GM12801 (cell line): ENCODE data around the gene TJP2.

Experiments used
- TF ChIP-seq, protein P1 (sequence below): IDR thresholded peaks from one replicate; pipeline ENCODE4 v1.5.1; 2011; ENCODE audit warnings: control low read depth; ENCODE audit not compliant: insufficient read length; ENCODE audit errors: extremely low read depth

TJP2 gene

DNA sequence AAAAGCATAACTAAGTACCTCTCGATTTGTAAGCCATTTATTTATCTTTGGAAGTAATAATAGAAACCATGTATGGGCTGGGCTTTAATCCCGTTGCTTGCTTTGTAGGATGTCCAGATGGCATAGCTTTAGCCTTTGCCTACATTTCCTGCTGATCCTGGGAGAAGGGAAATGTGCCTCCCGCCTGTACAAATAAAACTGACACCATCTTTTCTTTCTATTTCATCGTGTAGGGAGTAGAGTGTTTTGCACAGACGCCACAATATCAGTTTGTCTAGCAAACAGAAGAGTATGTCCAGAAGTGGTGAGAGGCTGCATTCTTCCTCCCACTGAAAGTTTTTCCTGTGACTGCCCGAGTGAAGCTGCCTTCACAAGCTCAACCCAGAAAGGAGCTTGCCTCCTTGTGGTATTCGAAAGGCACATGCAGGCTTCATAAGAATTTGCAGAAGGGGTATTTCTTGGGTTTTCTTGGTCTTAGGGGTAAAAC is 24.7 kb upstream of the TJP2 start:
- TF ChIP-seq, protein P1, sequence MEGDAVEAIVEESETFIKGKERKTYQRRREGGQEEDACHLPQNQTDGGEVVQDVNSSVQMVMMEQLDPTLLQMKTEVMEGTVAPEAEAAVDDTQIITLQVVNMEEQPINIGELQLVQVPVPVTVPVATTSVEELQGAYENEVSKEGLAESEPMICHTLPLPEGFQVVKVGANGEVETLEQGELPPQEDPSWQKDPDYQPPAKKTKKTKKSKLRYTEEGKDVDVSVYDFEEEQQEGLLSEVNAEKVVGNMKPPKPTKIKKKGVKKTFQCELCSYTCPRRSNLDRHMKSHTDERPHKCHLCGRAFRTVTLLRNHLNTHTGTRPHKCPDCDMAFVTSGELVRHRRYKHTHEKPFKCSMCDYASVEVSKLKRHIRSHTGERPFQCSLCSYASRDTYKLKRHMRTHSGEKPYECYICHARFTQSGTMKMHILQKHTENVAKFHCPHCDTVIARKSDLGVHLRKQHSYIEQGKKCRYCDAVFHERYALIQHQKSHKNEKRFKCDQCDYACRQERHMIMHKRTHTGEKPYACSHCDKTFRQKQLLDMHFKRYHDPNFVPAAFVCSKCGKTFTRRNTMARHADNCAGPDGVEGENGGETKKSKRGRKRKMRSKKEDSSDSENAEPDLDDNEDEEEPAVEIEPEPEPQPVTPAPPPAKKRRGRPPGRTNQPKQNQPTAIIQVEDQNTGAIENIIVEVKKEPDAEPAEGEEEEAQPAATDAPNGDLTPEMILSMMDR = no peak

- TF ChIP-seq, protein P1 = no peak
Observed at GRCh38 chr9:69151506-69151905, 22.6 kb upstream of the TJP2 start.

GRCh38 chr9:69153707-69154521 is 20.2 kb upstream of the TJP2 start:
- TF ChIP-seq, protein P1 = no peak

DNA sequence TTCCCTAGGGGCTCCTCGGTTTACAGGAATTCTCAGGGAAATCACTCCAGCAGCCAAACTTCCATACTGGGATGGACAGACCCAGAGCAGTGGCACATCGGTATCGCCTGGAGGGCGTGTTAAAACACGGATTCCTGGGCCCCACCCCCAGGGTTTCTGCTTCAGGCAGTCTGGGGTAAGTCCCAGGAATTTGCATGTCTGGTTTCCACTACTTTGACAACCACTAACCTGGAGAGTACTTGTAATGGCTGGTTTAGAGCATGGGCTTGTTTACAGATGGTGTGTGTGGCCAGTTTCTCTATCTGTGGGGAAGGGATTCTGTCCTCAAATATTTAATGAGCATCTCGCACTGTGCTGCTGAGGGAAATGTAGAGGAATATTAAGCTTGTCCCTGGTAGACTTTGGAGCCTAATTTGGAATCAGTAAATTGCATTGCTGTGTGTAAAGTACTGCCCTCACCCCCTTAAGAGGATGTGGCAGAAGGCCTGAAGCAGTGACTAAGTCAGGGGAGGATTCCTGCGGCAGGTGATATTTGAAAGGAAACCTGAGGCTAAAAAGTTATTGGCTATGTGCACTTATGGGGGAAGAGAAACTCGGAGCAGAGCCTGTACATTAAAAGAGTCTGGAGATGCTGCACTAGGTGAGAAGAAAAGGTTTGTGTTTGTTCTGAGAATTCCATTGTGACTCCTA is 18.6 kb upstream of the TJP2 start:
- TF ChIP-seq, protein P1 = no peak

DNA sequence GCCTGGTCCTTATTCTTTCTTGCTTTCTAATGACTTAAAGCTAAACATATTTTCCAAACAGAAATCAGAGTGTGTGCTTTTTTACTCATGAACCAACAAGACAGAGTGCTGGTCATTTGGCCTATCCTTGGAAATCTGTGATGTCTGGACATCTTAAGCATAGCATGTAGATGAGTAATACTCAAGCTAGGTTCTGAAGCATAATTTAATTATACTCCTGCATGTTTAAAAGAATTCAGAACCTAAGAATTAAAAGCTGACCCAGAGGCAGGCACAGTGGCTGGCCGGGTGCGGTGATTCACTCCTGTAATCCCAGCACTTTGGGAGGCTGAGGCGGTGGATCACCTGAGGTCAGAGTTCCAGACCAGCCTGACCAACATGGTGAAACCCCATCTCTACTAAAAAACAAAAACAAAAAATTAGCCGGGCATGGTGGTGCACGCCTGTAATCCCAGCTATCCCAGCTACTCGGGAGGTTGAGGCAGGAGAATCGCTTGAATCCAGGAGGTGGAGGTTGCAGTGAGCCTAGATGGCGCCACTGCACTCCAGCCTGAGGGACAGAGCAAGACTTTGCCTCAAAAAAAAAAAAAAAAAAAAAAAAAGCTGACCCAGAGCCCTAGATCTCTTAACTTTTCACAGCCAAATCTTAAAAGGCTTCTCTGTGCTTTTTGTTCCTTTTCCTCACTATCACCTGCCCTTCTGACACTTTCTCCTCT is 16.2 kb upstream of the TJP2 start:
- TF ChIP-seq, protein P1 = no peak

GRCh38 chr9:69158471-69158870 is 15.6 kb upstream of the TJP2 start:
- TF ChIP-seq, protein P1 = no peak

- TF ChIP-seq, protein P1 = no peak
Observed at GRCh38 chr9:69165581-69165980, 8.5 kb upstream of the TJP2 start.
